ENCODE data around the gene TMEM190. TPM values are rescaled to one million over a fixed set of nuclear protein-coding genes. Genes with fewer than 3 reads are reported as not detected.

Gene TMEM190
- total and polyA plus RNA-seq, 9 of the 15 experiments (the other 6 are each of a cell fraction or from before 2014, with no cell fraction given): not detected

DNA sequence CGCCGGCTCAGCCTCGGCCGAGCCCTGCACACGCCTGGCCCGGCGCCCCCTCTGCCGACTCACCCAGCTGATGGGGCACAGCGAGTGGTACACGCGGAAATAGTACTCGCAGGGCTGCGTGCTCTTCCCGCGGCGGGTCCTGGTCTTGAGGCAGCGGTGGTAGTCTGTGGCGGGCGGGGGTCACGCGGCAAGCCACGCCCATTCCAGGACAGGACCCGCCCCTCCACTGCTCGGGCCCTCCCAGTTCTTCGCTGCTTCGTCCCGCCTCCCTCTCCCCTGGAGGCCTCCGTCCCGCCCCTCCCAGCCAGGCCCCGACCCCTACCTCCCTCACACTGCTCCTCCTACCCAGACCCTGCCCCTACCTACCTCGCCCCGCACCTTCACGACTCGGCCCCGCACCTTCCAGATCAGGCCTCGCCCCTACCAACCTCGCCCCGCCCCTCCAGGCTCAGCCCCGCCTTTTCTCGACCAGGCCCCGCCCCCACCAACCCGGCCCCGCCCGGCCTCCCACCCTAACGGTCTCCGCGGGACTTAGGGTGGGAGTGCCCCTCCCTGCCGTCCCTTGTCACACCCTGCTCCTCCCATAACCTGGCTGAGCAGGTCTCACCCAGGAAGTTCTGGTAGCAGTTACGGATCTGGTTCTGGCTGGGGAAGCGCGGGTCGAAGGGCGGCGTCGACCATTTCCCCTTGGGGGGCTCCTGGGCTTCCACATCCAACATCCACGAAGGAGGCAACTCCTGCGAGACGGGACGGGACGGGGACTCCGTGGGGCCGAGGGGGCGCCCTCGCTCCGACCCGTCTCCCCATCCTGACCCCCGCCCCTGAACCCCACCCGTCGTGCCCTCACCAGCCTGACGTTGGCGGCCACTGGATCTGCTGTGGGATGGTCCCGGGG, 22.6 kb upstream of the TMEM190 start (continued):
- TF ChIP-seq ARID3A (IDR thresholded peaks at IDR 0.05; ENCODE audit: borderline replicate concordance, low read depth, low read length) (no peak), ZNF707 (CRISPR knock-in tag; conservative IDR thresholded peaks at IDR 0.05) (no peak), CSDE1 (IDR thresholded peaks at IDR 0.05) (no peak), ZFX (CRISPR knock-in tag; IDR thresholded peaks at IDR 0.05) (0 out of 2 replicates have a peak, but pooled peaks have one; percentile 30), MNT (conservative IDR thresholded peaks at IDR 0.05) (peak in 1 of 2 experiments; percentile 32; a peak in 1 of 4 replicates), KDM5B (IDR thresholded peaks at IDR 0.05; ENCODE audit: insufficient replicate concordance, low read depth, low read length) (peak; percentile 0), ZNF224 (CRISPR knock-in tag; IDR thresholded peaks at IDR 0.05) (no peak), PRDM10 (IDR thresholded peaks at IDR 0.05; ENCODE audit: partially characterized antibody) (peak; percentile 87)

Data from K562 (cell line).